Liver (tissue), 3 donors: ENCODE results near the gene SH2D2A.

Experiments used
- ATF3 ChIP-seq: IDR thresholded peaks from 2 replicates; pipeline ENCODE4 v1.6.1; 2016; ENCODE audit warnings: antibody characterized with exemption
- CTCF ChIP-seq: fragments of 150-350 bp; IDR thresholded peaks from 2 replicates; pipeline ENCODE4 v1.5.1; 2017; ENCODE audit warnings: improper control_type of control experiment, low read depth, low read length; ENCODE audit not compliant: missing input control
- FOXA1 ChIP-seq: IDR thresholded peaks from 2 replicates; pipeline ENCODE4 v1.6.1; 2016; ENCODE audit warnings: antibody characterized with exemption
- GABPA ChIP-seq, 2 donors: IDR thresholded peaks in 1 of 2; conservative IDR thresholded peaks in 1 of 2; 2 replicates each; pipeline ENCODE4 v1.6.1; 2016; ENCODE audit warnings: antibody characterized with exemption in 2 of 2, mild to moderate bottlenecking in 1 of 2, moderate library complexity in 1 of 2
- JUND ChIP-seq, 2 donors: IDR thresholded peaks; 2 replicates each; pipeline ENCODE4 v1.6.1; 2016; ENCODE audit warnings: antibody characterized with exemption in 2 of 2
- RAD21 ChIP-seq, 2 donors: IDR thresholded peaks; 2 replicates each; pipeline ENCODE4 v1.6.1; 2016; ENCODE audit warnings: antibody characterized with exemption in 2 of 2, mild to moderate bottlenecking in 2 of 2
- TAF1 ChIP-seq: conservative IDR thresholded peaks from 2 replicates; pipeline ENCODE4 v1.6.1; 2016; ENCODE audit warnings: antibody characterized with exemption, mild to moderate bottlenecking
- YY1 ChIP-seq: IDR thresholded peaks from 2 replicates; pipeline ENCODE4 v1.6.1; 2016; ENCODE audit warnings: antibody characterized with exemption, mild to moderate bottlenecking
- TF ChIP-seq, protein P1 (sequence below): IDR thresholded peaks from 2 replicates; pipeline ENCODE4 v1.6.1; 2016; ENCODE audit warnings: antibody characterized with exemption
- TF ChIP-seq, protein P2 (sequence below): IDR thresholded peaks from 2 replicates; pipeline ENCODE4 v1.6.1; 2016; ENCODE audit warnings: antibody characterized with exemption, mild to moderate bottlenecking
- donor health status: healthy.
- donor health status: healthy.

GRCh38 chr1:156812293-156812990 lies 4.2 kb downstream of the SH2D2A start:
- TF ChIP-seq CTCF (no peak), GABPA (IDR thresholded peaks at IDR 0.05 in 1 of 2, conservative IDR thresholded peaks at IDR 0.05 in 1 of 2) (no peak), JUND (IDR thresholded peaks at IDR 0.05) (no peak), ATF3 (no peak), YY1 (no peak), TAF1 (no peak), RAD21 (IDR thresholded peaks at IDR 0.05) (no peak), FOXA1 (no peak)
- TF ChIP-seq, protein P1, sequence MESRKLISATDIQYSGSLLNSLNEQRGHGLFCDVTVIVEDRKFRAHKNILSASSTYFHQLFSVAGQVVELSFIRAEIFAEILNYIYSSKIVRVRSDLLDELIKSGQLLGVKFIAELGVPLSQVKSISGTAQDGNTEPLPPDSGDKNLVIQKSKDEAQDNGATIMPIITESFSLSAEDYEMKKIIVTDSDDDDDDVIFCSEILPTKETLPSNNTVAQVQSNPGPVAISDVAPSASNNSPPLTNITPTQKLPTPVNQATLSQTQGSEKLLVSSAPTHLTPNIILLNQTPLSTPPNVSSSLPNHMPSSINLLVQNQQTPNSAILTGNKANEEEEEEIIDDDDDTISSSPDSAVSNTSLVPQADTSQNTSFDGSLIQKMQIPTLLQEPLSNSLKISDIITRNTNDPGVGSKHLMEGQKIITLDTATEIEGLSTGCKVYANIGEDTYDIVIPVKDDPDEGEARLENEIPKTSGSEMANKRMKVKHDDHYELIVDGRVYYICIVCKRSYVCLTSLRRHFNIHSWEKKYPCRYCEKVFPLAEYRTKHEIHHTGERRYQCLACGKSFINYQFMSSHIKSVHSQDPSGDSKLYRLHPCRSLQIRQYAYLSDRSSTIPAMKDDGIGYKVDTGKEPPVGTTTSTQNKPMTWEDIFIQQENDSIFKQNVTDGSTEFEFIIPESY: no peak
- TF ChIP-seq, protein P2, sequence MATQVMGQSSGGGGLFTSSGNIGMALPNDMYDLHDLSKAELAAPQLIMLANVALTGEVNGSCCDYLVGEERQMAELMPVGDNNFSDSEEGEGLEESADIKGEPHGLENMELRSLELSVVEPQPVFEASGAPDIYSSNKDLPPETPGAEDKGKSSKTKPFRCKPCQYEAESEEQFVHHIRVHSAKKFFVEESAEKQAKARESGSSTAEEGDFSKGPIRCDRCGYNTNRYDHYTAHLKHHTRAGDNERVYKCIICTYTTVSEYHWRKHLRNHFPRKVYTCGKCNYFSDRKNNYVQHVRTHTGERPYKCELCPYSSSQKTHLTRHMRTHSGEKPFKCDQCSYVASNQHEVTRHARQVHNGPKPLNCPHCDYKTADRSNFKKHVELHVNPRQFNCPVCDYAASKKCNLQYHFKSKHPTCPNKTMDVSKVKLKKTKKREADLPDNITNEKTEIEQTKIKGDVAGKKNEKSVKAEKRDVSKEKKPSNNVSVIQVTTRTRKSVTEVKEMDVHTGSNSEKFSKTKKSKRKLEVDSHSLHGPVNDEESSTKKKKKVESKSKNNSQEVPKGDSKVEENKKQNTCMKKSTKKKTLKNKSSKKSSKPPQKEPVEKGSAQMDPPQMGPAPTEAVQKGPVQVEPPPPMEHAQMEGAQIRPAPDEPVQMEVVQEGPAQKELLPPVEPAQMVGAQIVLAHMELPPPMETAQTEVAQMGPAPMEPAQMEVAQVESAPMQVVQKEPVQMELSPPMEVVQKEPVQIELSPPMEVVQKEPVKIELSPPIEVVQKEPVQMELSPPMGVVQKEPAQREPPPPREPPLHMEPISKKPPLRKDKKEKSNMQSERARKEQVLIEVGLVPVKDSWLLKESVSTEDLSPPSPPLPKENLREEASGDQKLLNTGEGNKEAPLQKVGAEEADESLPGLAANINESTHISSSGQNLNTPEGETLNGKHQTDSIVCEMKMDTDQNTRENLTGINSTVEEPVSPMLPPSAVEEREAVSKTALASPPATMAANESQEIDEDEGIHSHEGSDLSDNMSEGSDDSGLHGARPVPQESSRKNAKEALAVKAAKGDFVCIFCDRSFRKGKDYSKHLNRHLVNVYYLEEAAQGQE: no peak
